Peyer's patch (tissue), 4 donors: ENCODE data around the gene STIM2.

Source experiments
- POLR2A ChIP-seq, 2 donors: fragments of 450-650 bp; IDR thresholded peaks; one replicate each; pipeline ENCODE4 v1.5.1; 2017; ENCODE audit warnings: antibody characterized with exemption in 2 of 2, mild to moderate bottlenecking in 2 of 2, moderate library complexity in 2 of 2
- TF ChIP-seq, protein P1 (sequence below), 6 experiments: fragments of 450-650 bp in 4 of 6; fragments of 200-600 bp in 2 of 6; sonication (generic) in 1 of 6; IDR thresholded peaks; one replicate each; pipeline ENCODE4 v1.5.1; 2017 to 2019; ENCODE audit warnings: antibody characterized with exemption in 6 of 6, mild to moderate bottlenecking in 3 of 6, moderate library complexity in 1 of 6

DNA sequence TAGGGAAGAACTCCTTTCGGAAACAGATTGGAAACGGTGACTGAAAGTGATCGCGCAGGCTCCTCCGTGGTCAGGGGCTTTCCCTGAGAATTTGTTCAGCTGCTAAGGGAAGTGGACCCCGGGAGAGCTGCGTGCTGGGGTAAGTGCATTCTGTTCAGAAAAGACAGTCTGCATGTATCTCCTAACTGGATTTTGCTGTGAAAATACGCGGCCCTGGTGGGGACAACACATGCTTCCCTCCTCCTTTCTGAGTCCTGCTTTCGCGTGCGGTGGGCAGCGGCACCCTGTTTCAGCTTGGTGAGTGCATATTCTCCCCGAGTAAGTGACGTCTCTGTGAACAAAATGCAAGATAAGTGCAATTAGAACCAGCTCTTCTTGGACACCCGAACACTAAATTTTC, 195.6 kb downstream of the STIM2 start:
- TF ChIP-seq POLR2A (IDR thresholded peaks at IDR 0.05) = no peak
- TF ChIP-seq, protein P1, sequence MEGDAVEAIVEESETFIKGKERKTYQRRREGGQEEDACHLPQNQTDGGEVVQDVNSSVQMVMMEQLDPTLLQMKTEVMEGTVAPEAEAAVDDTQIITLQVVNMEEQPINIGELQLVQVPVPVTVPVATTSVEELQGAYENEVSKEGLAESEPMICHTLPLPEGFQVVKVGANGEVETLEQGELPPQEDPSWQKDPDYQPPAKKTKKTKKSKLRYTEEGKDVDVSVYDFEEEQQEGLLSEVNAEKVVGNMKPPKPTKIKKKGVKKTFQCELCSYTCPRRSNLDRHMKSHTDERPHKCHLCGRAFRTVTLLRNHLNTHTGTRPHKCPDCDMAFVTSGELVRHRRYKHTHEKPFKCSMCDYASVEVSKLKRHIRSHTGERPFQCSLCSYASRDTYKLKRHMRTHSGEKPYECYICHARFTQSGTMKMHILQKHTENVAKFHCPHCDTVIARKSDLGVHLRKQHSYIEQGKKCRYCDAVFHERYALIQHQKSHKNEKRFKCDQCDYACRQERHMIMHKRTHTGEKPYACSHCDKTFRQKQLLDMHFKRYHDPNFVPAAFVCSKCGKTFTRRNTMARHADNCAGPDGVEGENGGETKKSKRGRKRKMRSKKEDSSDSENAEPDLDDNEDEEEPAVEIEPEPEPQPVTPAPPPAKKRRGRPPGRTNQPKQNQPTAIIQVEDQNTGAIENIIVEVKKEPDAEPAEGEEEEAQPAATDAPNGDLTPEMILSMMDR (IDR thresholded peaks at IDR 0.05) = no peak
